Smooth muscle cell of the brain vasculature (primary cell): ENCODE results near the gene CAD.

ENCODE experiments used
- DNase-seq: peaks from one replicate; pipeline ENCODE4 v3.0.0-alpha.2; 2012; ENCODE audit warnings: low read depth, low spot score

Gene CAD

DNA sequence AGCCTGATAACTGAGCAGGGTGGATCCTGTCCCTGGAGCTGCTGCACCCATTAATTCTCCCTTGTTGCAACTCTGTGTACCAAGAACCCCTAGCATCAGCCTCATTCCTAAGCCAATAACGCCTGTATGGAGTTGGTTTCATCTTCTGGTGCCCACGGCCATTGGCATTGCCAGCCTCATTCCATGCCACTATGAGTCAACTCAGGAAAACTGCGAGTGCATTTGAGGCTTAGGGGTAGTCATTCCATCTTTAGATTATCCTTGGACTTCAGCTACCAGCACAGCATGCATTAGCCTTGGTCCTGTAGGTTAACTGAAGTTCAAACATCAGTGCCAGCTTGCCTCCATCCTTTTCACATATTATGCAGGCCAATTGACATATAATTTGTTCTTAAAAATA lies 63.7 kb downstream of the CAD start:
- no peak for DNase-seq

DNA sequence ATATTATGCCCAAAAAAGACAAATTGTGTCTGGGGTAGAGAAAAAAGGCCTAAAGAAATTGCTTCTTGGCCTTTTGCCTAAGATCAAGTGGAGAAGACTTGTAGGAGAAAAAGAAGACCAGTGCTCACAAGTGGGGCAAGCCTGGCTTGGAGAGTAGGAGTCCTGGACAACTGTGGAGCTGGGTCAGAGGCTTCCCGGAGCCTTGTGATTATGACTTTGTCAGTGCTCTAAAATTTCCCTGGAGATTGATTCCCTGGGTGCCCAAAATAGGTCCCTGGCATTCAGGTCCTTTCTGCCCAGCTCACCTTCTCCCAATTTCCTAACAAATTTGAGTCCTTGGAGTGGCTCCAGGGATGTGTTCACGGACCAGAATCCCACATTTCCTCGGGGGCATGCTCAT lies 64.3 kb downstream of the CAD start:
- DNase-seq = no peak

DNA sequence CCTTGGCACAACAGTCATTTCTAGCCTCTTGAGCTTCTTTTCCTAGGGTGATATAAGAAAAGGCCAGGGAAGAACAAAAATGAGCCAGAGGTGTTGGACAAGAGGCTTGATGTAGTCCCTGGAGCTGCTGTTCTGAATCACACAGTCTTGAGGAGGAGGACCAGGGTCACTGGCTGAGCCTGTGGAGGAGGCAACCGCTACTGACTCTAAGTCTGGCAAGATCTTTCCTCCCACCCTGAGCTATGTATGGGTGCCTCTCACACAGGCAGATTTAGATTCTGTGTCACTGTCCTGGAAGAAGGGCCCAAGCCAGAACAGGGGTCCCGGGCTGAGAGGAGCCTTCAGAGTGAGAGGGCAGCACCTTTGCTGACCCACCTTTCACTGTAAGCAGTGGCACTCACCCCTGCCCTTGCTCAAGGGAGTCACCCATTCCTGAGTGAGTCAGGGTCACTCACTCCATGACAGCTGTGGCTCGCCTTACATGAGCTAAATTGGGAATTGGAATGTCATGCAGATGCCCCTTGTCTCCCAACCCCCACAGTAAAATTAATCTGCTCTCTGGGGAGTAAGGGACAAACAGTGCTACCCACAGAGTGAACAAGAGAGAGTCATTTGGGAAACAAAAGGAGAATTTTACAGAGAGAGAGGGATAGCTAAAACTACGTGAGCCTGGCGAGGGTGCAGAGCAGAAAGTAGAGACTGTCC lies 64.8 kb downstream of the CAD start, which contains the start of gene TRIM54:
Gene TRIM54, plus strand, starts transcription at position 575 of the 705 bp plus-strand sequence. CDS start 303 bp downstream, outside the sequence.
- no peak for DNase-seq

DNA sequence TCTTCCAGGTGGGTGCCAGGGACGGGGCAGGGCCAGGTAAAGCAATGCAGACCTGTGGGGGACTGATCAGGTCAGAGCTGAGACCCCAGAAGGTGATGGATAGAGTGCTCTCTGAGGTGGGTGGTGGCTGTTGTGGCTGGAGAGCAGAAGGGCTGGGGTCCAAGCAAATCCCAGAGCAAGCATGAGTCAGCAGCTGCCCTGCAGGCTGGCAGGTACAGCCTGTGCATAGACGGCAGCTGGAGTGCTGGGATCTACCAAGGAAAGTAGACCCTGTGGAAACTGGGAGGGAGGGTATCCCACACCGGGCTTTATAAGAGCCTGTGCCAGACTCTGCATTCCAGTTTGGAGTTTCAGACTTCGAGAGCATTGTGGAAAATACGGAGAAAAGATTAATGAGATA lies 65.7 kb downstream of the CAD start:
- no peak for DNase-seq

DNA sequence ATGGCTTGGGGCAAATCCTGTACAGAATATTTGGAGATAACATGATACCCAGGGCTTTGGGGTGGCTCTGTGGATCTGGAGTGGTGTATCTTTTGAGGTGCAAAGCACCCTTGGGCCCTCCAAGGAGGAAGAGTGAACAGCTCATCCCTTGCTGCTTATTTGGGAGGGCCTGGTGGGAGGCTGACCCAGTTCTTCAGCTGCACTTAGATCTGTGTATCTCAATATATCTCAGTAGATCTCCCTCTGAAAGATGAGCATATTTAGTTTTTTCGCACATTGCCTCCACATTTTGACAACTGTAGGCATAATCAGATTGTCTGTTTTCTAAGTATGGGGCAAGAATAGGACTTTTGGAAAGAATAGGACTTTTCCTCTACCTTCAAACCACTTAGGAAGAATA lies 67.8 kb downstream of the CAD start:
- no peak for DNase-seq

DNA sequence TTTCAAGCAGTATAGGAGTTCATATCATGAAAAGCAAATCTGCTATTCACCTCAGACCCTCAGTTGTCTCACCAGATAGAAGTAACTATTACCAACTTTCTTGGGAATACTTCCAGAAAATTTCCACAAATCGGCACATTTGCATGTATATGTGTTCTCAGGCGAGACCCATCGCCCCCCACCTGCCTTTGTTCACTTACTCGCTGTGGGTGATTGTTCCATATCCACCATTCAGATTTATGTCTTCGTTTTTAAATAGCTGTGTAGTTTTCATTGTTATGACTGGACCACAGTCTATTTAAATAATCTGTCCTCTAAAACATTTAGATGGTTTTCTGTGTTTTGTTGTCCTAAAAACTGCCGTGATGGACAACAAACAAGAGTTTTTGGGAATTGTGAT lies 68.3 kb downstream of the CAD start:
- DNase-seq = no peak

DNA sequence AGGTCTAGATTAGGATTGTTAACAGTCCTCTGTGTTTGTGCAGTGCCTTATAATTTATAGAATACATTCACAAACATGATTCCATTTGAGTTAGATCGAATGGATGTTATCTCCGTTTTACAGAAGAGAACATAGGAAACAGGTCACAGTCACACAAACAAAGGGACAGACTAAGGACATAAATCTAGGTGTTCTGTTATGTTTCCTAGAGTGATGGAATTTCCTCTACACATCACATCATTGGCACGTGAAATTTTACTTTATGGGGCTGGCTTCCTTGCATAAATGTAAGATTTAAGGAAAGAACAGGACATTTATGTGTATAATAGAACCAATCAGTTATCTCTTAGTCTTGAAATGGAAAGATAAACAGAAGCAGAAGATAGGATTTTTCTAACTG lies 71.4 kb downstream of the CAD start:
- DNase-seq = no peak

DNA sequence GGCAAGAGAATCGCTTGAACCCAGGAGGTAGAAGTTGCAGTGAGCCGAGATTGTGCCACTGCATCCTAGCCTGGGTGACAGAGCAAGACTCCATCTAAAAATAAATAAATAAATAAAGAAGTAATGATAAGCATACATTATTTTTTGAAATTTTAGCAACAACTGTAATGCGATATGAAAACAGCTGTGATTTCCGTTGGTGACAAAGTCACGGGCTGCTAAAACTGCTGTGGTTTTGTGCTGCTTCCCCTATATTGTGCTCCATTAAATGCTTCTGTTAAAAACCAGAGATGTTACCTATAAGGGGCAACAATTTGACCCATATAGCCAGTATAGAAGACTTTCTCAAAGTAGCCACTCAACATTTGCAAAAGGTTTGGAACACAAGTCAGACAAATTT lies 73.4 kb downstream of the CAD start:
- no peak for DNase-seq

DNA sequence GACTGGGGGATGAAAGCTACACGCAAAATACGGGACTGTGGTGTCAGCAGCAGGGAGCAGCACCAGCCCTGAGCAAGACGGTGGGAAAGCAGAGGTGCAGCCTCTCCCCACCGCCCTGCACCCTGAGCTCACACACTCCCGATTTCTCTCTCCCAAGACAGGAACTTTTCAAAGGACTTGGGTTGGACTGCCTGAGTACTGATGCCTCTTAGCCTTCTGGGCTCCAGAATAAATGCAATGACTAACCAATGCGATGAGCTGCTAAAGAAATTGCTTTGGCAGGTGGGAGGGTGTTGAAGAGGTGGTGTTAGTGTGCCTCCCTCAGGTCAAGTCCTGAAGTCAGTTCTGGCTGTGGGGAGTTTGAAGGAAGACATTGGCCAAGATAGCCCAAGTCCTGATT lies 74.7 kb downstream of the CAD start:
- DNase-seq = no peak
